Stimulated activated CD8-positive, alpha-beta memory T cell treated with anti-CD3 and anti-CD28 coated beads, Interleukin-7, amount 100 ng/mL, for 4 hours (primary cell): Measurements from ENCODE around the gene GPR15LG.

Experiments
- DNase-seq, 2 donors: peaks; one replicate each; pipeline ENCODE4 v3.0.0-alpha.2; 2020; ENCODE audit warnings: low read depth in 2 of 2

The GPR15LG gene

DNA sequence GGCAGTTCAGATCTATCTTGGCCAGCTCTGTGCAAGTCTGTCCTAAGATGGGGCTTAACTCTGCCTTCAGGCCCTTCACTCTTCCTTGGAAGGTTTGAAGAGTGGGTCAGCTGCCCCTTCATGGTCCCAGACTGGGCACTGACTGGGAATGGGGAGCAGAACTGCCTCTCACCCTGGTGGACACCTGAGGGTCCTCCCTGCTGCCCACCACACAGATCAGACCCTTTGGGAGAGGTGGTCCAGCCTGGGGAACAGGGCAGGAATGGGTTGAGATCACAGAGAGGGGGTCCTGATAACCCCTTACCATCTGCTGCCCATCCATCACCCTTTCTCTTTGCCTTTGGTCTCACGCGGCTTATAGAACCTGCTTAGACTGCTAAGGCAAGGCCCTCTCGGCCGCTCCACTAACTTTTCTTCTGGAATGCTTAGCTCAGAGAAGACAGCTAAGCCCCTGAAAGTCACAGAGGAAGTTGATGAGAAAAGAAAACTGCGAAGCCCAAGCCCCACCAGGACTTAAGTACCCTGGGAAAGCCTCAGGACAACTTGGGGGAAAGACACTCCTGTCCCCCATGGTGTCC lies 20.3 kb downstream of the GPR15LG start:
- DNase-seq, result no peak

DNA sequence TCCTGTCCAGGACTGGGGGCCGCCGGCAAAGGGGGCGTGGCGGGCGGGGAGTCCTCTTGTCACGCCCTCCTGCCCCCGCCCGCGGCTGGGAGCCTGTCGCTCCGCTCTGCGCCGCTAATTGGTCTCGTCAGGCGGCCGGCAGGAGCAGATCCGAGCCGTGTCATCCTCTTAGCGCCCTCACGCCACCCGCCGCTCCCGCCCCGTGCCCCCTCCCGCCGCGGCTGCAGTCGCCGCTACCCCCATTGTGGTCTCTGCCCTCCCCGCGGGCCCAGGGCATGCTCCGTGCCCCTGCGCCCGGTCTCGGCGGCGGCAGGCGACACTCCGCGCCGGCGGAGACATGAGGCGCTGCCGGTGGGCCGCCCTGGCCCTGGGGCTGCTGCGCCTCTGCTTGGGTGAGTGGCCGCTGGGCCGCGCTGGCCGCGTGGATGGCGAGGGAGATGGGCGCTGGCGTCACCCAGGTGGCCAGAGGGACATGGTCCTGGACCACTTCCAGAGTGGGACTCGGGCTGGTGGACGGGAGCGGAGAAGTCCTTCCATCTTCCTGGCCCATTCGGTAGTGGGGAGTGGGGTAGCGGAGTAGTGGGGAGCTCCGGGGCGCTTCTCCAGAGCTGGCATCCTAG lies 20.9 kb downstream of the GPR15LG start, which contains the start of gene CDHR1:
Gene CDHR1 (plus strand): TSS at position 114 of the 620 bp plus-strand sequence. CDS start 224 bp downstream, at position 338.
- DNase-seq, result peak in 1 of 2 donors; percentile 56

DNA sequence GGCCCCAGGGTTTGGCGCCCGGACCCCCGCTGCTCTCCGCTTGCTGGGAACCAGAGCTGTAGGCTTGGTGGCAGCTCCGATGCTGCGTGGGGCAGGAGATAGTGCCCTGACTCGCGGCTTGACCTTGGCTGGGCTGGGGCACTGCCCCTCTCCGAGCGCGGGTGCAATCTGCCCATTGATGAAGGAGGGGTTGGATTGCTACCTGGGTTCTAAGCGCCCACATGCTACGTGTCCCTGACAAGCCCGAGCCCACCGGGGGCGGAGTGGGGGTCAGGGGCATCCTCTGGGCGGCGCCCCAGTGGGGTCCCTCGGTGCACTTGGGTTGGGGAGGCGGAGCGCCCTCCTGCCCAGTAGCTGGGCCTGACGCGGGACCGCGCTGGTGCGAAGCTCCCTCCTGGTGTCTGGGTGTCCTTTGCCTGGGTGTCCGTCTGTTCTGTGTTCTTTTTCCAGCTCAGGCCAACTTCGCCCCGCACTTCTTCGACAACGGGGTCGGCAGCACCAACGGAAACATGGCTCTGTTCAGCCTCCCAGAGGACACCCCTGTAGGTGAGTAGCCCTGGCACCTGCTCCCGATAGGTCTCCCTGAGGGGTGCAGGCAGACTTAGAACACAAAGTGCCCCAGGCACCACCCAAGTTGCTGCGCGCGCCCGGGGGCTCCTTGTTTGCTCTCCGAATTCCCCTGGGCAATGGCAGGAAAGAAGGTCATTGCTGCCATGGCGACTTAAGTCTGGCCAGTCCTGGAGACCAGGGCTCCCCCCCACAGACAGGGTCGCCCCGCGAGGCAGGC lies 21.6 kb downstream of the GPR15LG start:
- no peak for DNase-seq

DNA sequence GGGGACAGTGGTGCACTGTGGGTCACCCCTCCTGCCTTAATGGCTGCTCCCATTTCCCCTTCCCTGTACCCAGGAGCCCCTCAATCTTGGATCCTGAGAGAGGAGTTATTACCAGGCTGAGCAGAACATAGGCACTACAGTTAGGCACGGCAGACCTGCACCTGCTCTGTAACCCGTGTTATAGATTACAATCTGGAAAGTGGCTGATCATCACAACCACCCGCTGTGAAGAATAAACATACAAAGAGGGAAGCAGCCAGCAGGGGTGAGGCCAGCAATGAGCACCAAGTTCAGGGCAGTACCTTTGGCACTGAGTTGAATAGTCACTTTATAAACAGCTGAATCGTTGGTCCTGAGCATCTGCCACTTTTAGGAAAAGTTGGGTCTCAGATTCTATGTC lies 22.5 kb downstream of the GPR15LG start:
- DNase-seq, result no peak

GRCh38 chr10:84196941-84197340 lies 23.3 kb downstream of the GPR15LG start:
- no peak for DNase-seq

GRCh38 chr10:84197643-84198042 lies 24.0 kb downstream of the GPR15LG start:
- DNase-seq, result no peak

DNA sequence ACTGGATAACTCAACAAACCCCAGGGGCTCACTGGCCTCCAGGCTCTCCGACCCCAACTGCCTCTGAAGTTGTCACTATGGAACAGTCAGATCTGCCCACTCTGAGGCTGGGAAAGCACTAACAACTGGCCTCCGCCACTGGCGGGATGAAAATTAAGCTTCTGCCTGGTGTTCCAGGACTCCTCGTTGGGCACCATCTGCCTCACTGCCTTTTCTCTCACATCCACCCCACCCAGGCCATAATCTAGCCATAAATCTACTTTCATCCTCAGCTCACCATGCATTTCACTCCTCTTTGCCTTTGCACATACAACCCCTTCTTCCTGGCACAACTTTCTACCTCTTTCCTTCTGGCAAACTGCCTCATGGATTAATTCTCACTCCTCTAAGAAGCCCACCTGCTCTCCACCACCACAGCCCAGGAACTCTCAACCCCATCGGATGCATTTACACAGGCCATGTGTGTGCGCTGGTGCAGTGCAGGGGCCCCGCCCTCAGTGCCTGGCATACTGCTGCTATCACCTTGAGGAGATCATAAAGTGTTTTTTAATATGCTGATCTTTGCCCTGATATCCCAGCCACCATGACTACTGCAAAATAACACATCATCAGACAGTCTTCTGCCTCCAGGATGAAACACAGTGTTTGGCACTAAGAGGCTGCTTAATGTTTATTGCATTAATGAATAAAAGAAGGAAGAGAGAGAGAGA lies 24.8 kb downstream of the GPR15LG start:
- no peak for DNase-seq

DNA sequence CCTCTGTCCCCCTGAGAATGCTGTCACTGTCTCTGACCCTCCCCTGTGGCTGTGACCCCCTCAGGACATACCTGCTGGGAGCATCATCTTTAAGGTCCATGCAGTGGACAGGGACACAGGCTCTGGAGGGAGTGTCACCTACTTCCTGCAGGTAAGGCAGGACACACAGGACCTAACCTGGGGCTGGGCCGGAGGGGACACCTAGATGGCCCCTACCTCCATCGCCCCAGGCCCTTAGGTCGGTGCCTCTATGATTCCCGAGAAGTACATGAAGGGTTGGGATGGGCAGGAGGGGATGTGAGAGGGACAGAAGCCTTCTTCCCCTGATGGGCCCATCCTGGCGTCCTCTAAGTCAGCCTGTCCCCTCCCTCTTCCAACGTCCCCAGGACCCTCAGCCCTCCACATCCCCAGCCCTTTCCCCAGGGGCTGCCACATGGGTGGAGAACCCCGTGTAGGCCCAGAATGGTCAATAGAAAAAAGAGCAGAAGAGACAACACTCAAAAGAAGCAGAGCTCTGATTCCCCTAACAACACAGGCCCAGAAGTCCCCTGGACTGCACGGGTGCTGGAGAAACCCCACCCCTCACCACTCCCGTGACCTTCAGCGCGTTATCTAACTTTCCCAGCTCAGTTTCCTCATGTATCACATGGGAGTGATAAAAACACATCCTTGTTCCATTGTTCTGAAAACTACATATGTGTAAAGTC lies 27.1 kb downstream of the GPR15LG start:
- DNase-seq, result no peak

DNA sequence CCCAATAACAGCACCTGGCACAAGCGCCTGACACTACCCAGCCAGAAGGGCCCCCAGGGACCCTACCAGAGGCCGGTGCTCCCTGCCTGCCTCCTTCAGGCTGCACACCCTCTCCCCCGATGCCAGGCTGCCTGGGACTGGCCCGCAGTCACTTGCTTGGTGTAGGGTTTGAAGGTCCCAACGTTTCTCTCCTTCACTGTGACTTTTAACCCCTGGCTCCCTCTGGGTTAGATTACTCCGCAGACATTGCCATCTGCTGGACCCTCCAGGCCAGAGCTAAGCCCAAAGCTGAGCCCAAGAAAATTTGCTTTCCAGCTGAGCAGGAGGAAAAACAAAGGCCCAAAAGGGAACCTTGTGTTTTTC lies 27.6 kb downstream of the GPR15LG start:
- no peak for DNase-seq

- DNase-seq, result no peak
Measured at GRCh38 chr10:84201682-84202081, 28.1 kb downstream of the GPR15LG start.

DNA sequence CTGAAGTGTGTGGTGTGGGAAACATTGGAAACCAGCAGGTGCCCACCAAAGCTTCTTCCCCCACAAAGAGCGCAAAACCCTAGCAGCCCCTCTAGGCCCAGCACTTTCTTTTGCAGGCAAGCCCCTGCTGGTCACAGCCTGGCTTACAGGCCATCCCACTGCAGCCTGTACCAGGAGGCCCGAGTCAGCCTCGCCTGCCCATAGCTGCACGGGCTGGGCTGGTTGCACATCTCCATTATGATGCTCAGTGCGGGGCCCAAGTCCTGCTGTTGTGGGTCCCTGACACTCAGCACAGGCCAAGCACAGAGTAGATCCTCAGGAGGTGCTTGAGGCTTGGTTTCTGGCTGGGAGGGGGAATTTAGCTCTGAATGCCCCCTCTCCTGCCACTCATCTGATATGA lies 28.7 kb downstream of the GPR15LG start:
- no peak for DNase-seq

DNA sequence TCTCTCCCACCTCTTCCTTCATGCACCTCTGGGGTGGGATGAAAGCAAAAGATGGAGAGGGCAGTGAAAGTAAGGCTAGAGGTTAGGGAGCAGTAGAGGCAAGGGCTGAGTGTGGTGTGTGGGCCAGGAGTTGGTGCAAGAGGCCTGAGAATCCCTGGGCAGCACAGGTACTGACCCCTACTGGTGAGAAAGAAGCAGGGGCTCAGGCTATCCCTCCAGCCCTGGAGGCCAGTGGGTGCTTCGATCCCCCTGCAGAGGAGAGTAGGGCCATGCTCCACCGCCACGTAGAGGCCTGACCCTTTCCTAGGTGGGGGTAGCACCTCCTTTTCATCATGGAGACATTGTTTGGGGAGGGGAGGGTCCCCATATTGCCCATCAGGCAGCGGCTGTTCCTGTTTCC lies 30.5 kb downstream of the GPR15LG start:
- DNase-seq, result no peak

- no peak for DNase-seq
Measured at GRCh38 chr10:84204610-84205009, 31.0 kb downstream of the GPR15LG start.

GRCh38 chr10:84205049-84205852 lies 31.6 kb downstream of the GPR15LG start:
- DNase-seq, result peak; percentile 15 to 41

- no peak for DNase-seq
Measured at GRCh38 chr10:84205853-84206525, 32.4 kb downstream of the GPR15LG start.

GRCh38 chr10:84208023-84208422 lies 34.4 kb downstream of the GPR15LG start:
- DNase-seq, result no peak

- DNase-seq, result no peak
Measured at GRCh38 chr10:84211566-84211965, 38.0 kb downstream of the GPR15LG start.

DNA sequence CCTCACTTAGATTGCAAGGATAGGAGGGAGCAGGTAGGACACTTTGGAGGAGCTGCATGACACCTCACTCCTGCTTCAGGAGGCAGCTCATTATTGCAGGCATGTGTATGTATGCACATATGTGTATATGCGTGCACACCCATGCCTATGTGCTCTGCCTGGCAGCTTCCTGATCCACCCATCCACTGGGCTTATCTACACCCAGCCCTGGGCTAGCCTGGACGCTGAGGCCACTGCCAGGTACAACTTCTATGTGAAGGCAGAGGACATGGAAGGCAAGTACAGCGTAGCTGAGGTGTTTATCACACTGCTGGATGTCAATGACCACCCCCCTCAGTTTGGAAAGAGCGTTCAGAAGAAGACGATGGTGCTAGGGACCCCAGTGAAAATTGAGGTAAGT lies 38.4 kb downstream of the GPR15LG start:
- DNase-seq, result no peak

- no peak for DNase-seq
Measured at GRCh38 chr10:84213076-84213475, 39.5 kb downstream of the GPR15LG start.

GRCh38 chr10:84214046-84214572 lies 40.5 kb downstream of the GPR15LG start:
- DNase-seq, result no peak
